NCI-H1105 (cell line): ENCODE results near the gene AMZ2.

Experiments
- DNase-seq: peaks from one replicate; lab custom pipeline; 2025; lab: John Stamatoyannopoulos, UW

Gene AMZ2

GRCh38 chr17:68290955-68291835, 43.4 kb downstream of the AMZ2 start, which contains the start of the genes ARSG and SLC16A6:
Gene ARSG (plus strand): TSS chr17:68291495. CDS start chr17:68307494, 15,999 bp downstream.
Gene SLC16A6 (minus strand): TSS chr17:68291127. CDS start chr17:68278320, 12,807 bp downstream.
- DNase-seq, result peak; percentile 50

- peak; percentile 46 for DNase-seq
Observed at GRCh38 chr17:68291836-68292688, 44.2 kb downstream of the AMZ2 start.

- DNase-seq, result no peak
Observed at GRCh38 chr17:68292689-68293040, 44.8 kb downstream of the AMZ2 start.

GRCh38 chr17:68293490-68294195, 45.8 kb downstream of the AMZ2 start:
- DNase-seq, result no peak

- DNase-seq, result no peak
Observed at GRCh38 chr17:68294196-68294555, 46.3 kb downstream of the AMZ2 start.

- DNase-seq, result no peak
Observed at GRCh38 chr17:68294617-68295016, 46.8 kb downstream of the AMZ2 start.

- no peak for DNase-seq
Observed at GRCh38 chr17:68295086-68295485, 47.2 kb downstream of the AMZ2 start.

- no peak for DNase-seq
Observed at GRCh38 chr17:68296217-68297191, 48.7 kb downstream of the AMZ2 start.

GRCh38 chr17:68297195-68297594, 49.4 kb downstream of the AMZ2 start:
- DNase-seq, result no peak

GRCh38 chr17:68298601-68299000, 50.8 kb downstream of the AMZ2 start:
- DNase-seq, result no peak

GRCh38 chr17:68299817-68300216, 52.0 kb downstream of the AMZ2 start:
- DNase-seq, result no peak

- DNase-seq, result no peak
Observed at GRCh38 chr17:68301438-68301959, 53.7 kb downstream of the AMZ2 start.

GRCh38 chr17:68302066-68302564, 54.3 kb downstream of the AMZ2 start:
- no peak for DNase-seq

- DNase-seq, result no peak
Observed at GRCh38 chr17:68302666-68303065, 54.8 kb downstream of the AMZ2 start.

GRCh38 chr17:68304706-68305105, 56.9 kb downstream of the AMZ2 start:
- no peak for DNase-seq

- no peak for DNase-seq
Observed at GRCh38 chr17:68305142-68305541, 57.3 kb downstream of the AMZ2 start.
